HAP-1 (cell line): ENCODE measurements around the gene DKK1.

Experiments
- DNase-seq, 2 experiments: peaks; one replicate each; pipeline ENCODE4 v3.0.0-alpha.2; 2016 to 2020; ENCODE audit warnings: low spot score in 2 of 2
- H3K27me3 ChIP-seq: fragments of 250-450 bp; sonication (Bioruptor Pico); 2 replicates; pipeline ENCODE4 v1.5.1; 2020; ENCODE audit warnings: low read depth, mild to moderate bottlenecking, moderate library complexity
- H3K36me3 ChIP-seq: fragments of 250-450 bp; sonication (Bioruptor Pico); replicated peaks from 2 replicates; pipeline ENCODE4 v1.5.1; 2020; ENCODE audit warnings: mild to moderate bottlenecking
- H3K4me1 ChIP-seq: fragments of 250-450 bp; sonication (Bioruptor Pico); 2 replicates; pipeline ENCODE4 v1.5.1; 2020; ENCODE audit warnings: mild to moderate bottlenecking
- H3K4me3 ChIP-seq: fragments of 250-450 bp; sonication (Bioruptor Pico); 2 replicates; pipeline ENCODE4 v1.5.1; 2020; ENCODE audit warnings: mild to moderate bottlenecking, moderate library complexity
- H3K9me3 ChIP-seq: fragments of 250-450 bp; sonication (Bioruptor Pico); 2 replicates; pipeline ENCODE4 v1.5.1; 2020; ENCODE audit warnings: mild to moderate bottlenecking, moderate library complexity
- in situ Hi-C: fragments of 300-500 bp; cut with MboI; formaldehyde crosslinking; loops from 3 replicates; pipeline ENCODE4 v1.14.3; 2020; ENCODE audit warnings: low sequenced_read_pairs, inconsistent platforms, mixed read lengths

DKK1 gene

DNA sequence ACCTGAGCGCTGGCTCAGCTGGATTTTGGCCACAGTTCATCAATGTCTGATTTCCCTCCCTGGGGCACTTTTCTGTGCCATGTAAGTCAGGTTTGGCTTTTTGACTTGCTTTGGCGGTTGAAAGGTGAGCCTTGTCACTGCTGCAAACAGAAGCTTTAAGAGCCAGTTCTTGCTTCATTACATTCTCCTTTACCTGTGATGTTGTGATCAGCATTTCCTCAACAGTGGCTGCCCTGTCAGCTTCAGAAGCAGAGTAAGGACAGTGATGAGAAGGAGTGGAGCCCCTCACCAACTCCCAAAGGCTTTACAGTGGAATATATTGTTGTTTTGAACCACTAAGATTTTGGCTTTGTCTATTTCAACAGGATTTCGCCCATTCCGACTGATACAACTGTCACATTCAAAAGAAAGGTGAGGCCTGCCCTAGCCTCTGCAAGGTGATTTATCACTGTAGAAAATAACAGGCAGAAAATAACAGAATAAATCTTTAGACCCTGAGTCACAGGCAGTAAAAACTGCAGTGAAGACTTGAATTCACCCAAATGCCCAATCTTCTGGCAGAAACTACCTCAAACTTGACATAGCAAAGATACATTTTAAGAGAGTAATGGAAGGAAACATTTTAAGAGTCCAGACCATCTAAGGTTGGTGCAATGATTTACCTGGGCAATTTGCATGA lies 13.3 kb upstream of the DKK1 start:
- Histone ChIP-seq H3K36me3 (no peaks in the 10 kb centered on the region), H3K27me3 (peaks cover 8% of the 10 kb centered on the region), H3K9me3 (no peaks in the 10 kb centered on the region), H3K4me1 (no peaks in the 10 kb centered on the region), H3K4me3 (no peak overlapping the region)
- in situ Hi-C loops, result loop anchor here (25.0 kb wide), 1 partner anchor 437 kb away; no protein-coding TSS in a partner anchor
- DNase-seq, result no peak

DNA sequence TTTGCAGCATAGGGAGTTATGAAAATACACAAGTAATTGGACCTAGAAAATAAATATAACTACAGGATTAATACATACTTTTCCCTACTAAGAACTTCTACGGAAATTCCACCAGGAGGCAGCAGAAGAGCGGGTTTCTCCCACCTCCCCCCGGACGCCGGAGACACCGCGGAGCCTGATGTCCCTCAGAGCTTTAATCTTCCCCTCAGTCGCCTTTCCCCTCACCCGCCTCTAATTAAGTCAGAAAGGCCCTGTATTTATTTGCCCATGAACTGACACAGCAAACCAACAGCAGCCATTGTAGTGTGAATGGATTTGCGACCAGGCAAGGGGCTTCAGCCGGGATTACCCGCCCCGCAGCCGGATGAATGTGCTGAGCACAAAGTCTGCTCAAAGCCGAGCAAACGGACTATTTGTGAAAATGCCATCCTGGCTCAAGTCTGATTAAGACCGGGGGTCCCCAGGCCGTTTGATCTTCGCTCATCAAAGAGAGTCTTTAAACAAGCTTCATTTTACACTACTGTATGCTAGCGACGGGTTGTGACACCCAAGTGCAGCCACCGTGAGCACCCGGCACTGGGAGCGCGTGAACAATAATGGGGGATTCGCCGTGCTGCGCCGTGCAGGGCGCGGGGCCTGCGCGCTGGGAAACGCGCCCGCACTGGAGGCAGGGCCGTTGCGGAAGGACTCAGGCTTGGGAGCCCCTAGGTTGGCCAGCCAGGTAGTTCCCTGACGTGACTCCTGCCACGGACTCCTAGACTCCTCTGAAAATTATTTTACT lies 5.6 kb upstream of the DKK1 start:
- in situ Hi-C loops, result loop anchor here (25.0 kb wide), 1 partner anchor 429 kb away; no protein-coding TSS in a partner anchor
- Histone ChIP-seq H3K4me1 (peaks cover 7% of the 10 kb centered on the region), H3K4me3 (peak overlapping the region; percentile 17), H3K36me3 (no peaks in the 10 kb centered on the region), H3K27me3 (peaks cover 6% of the 10 kb centered on the region), H3K9me3 (no peaks in the 10 kb centered on the region)
- DNase-seq, result peak; percentile 76 to 80

DNA sequence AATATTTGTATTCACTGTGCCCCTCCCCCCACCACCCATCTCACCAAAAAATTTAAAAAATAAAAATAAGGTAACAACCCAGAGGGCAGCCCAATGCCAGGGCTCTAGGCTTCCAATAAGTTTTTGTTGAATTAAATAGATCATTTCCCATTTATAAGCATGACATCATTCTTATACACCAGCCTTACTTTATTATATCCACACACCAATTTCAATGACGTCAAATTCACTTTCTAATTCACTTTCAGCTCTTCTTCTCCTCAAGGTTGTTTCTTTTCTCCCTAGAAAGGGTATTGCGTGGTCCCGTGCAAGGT lies 1.2 kb upstream of the DKK1 start:
- no peaks in the 10 kb centered on the region for H3K9me3 ChIP-seq
- in situ Hi-C loops, result loop anchor here (10.0 to 25.0 kb wide), 2 partner anchors 252 to 424 kb away; no protein-coding TSS in a partner anchor
- H3K27me3 ChIP-seq, result peaks cover 17% of the 10 kb centered on the region
- H3K36me3 ChIP-seq, result no peaks in the 10 kb centered on the region
- no peak for DNase-seq
- H3K4me1 ChIP-seq, result peaks cover 9% of the 10 kb centered on the region
- no peak overlapping the region for H3K4me3 ChIP-seq

DNA sequence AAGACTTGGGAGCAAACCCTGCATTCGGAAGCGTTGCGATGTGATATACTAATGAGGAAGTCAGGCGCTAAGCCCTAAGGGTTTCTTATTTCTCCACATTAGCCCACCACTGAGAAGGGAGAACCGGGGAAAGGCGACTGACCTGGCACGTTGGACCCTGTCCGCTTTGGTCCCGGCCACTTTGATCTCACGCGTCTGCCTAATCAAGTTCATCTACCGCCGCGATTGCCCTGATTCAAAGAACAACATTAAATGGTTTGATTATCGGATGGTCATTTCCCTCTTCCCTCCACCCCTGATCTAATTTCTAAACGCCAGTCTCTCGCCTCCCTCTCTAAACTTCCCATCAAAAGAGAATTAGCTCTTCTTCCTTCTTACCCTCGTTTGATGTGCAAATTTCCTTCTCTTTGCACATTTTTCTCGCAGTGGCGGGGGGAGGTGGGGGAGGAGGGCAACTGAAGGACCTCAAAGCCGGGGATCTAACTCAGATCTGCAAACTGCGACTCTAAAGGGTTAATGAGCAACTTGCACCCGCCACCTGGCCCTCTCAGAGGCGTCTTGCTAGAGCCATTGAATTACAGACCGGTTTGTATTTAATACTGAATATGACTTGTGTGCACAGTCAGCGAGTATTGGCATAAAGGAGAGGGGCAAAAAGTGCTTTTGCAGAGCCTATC lies 687 bp upstream of the DKK1 start:
- peak in 1 of 2 experiments; percentile 37 for DNase-seq
- in situ Hi-C loops, result loop anchor here (10.0 to 25.0 kb wide), 2 partner anchors 251 to 424 kb away; no protein-coding TSS in a partner anchor
- Histone ChIP-seq H3K4me1 (peaks cover 8% of the 10 kb centered on the region), H3K9me3 (no peaks in the 10 kb centered on the region), H3K27me3 (peaks cover 17% of the 10 kb centered on the region), H3K4me3 (peak overlapping the region; percentile 43), H3K36me3 (no peaks in the 10 kb centered on the region)

DNA sequence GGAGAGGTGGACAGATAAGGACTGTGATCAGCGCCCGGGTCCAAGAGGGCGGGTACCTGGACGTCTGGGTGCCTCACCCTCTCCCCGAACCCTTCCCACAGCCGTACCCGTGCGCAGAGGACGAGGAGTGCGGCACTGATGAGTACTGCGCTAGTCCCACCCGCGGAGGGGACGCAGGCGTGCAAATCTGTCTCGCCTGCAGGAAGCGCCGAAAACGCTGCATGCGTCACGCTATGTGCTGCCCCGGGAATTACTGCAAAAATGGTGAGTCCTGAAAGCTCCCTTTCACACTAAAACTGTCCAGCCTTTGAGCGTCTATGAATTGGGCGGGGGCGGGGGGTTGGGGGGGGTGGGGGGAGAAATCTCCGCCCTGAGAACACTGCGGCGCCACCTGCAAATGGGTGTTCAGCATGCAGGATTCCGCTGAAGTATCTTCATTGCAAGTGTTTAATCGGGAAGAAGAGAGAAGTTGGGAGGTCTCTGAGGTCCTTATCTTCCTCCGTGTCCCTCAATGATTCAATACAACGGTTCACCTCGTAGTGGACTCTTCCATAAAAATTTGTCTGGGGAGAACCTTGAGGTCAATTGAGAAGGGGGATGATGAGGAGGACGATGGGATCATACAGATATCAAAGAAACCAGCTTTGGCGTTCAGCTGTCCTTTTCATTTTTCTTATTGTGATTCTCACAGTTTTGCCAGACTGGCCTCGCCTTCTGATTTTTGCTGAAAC lies 906 bp downstream of the DKK1 start:
- H3K36me3 ChIP-seq, result no peaks in the 10 kb centered on the region
- in situ Hi-C loops, result loop anchor here (5.0 to 25.0 kb wide), 3 partner anchors 172 to 422 kb away; no protein-coding TSS in a partner anchor
- H3K4me3 ChIP-seq, result peak overlapping the region; percentile 43
- no peaks in the 10 kb centered on the region for H3K9me3 ChIP-seq
- peaks cover 5% of the 10 kb centered on the region; the same call in 1 of the 2 replicates for H3K4me1 ChIP-seq
- peaks cover 17% of the 10 kb centered on the region for H3K27me3 ChIP-seq
- peak in 1 of 2 experiments; percentile 35 for DNase-seq

DNA sequence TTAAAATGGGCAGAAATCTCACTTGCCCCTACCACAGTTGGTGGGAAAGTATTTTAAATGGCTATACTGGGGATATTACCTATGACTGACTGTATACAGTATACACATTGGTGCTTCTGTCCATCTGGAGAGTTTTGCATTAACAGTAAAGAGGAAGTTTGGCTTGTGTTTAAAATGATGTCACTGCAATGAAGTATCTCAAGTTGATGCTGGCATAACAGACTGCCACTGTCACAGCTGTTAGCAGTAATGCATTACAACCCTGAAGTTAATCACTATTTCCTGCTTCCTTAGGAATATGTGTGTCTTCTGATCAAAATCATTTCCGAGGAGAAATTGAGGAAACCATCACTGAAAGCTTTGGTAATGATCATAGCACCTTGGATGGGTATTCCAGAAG lies 1.9 kb downstream of the DKK1 start:
- no peak for DNase-seq
- H3K9me3 ChIP-seq, result no peaks in the 10 kb centered on the region
- no peaks in the 10 kb centered on the region for H3K36me3 ChIP-seq
- H3K4me1 ChIP-seq, result peaks cover 5% of the 10 kb centered on the region; the same call in 1 of the 2 replicates
- no peak overlapping the region for H3K4me3 ChIP-seq
- in situ Hi-C loops, result loop anchor here (5.0 to 25.0 kb wide), 3 partner anchors 171 to 421 kb away; no protein-coding TSS in a partner anchor
- H3K27me3 ChIP-seq, result peaks cover 17% of the 10 kb centered on the region

DNA sequence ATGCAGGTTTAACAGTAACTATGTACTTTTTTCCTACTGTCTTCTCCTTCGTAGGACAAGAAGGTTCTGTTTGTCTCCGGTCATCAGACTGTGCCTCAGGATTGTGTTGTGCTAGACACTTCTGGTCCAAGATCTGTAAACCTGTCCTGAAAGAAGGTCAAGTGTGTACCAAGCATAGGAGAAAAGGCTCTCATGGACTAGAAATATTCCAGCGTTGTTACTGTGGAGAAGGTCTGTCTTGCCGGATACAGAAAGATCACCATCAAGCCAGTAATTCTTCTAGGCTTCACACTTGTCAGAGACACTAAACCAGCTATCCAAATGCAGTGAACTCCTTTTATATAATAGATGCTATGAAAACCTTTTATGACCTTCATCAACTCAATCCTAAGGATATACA lies 2.4 kb downstream of the DKK1 start:
- no peak for DNase-seq
- Histone ChIP-seq H3K27me3 (peaks cover 17% of the 10 kb centered on the region), H3K9me3 (no peaks in the 10 kb centered on the region), H3K4me3 (no peak overlapping the region), H3K36me3 (no peaks in the 10 kb centered on the region), H3K4me1 (peaks cover 5% of the 10 kb centered on the region; the same call in 1 of the 2 replicates)
- in situ Hi-C loops, result loop anchor here (5.0 to 25.0 kb wide), 3 partner anchors 171 to 421 kb away; no protein-coding TSS in a partner anchor

DNA sequence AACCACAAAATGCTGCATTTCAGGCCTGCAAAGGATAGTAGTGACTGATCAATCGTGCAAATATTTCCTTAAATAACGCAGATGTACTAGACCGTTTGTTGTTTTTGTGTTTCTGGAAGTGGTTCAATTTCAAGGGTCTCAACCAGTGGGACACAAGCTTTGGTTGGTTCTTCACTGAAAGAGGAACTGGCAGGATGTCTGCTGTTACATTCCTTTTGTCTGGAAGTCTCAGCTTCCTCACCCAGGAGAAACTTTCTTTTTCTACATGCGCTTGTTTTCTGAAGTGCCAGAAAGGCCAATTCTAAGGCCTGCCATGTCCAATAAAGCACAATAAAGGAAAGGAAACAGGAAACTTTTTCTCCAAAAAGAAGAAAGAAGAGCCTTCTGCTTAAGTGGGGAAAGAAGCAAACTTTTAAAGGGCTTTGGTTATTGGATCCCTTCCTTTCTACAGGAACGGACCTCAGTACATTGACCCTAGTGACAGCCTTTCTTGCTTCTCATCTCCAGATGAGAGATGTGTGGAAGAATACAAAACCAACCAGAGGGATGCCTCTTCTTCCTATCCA lies 4.1 kb downstream of the DKK1 start:
- Histone ChIP-seq H3K4me3 (no peak overlapping the region), H3K4me1 (peaks cover 4% of the 10 kb centered on the region; the same call in 1 of the 2 replicates), H3K9me3 (no peaks in the 10 kb centered on the region), H3K36me3 (no peaks in the 10 kb centered on the region), H3K27me3 (peaks cover 13% of the 10 kb centered on the region)
- in situ Hi-C loops, result loop anchor here (5.0 to 25.0 kb wide), 3 partner anchors 169 to 419 kb away; no protein-coding TSS in a partner anchor
- no peak for DNase-seq

DNA sequence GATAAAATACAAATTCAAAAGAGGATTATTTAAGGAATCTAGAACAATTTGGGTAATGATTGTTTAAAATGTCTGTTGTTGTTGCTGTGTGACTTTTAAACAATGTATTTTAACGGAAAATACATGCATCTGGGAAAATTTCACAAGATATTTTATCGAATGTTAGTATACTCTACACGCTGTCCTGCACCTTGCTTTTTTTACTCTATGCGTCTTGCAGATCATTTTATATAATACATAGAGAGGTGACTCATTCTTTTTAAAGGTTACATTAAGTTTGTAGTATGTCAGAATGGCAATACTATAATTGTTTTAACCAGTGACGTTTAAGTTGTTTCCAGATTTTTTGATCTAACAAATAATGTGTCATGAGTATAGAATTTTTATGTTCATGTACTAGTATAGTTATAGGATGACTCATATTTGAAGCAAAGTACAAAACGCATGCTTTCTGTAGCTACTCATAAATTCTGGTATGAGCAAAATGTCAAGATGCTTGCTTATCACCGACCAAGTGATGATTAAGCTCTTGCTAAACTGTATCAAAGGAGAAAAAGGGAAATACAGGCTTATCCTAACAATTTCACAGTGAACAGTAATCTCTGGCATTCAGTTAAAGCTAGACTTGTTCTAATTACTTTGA lies 4.9 kb downstream of the DKK1 start:
- H3K4me3 ChIP-seq, result no peak overlapping the region
- no peaks in the 10 kb centered on the region for H3K36me3 ChIP-seq
- DNase-seq, result no peak
- in situ Hi-C loops, result loop anchor here (5.0 to 25.0 kb wide), 3 partner anchors 168 to 418 kb away; no protein-coding TSS in a partner anchor
- H3K4me1 ChIP-seq, result no peaks in the 10 kb centered on the region
- no peaks in the 10 kb centered on the region for H3K9me3 ChIP-seq
- H3K27me3 ChIP-seq, result peaks cover 6% of the 10 kb centered on the region; the same call in 1 of the 2 replicates

DNA sequence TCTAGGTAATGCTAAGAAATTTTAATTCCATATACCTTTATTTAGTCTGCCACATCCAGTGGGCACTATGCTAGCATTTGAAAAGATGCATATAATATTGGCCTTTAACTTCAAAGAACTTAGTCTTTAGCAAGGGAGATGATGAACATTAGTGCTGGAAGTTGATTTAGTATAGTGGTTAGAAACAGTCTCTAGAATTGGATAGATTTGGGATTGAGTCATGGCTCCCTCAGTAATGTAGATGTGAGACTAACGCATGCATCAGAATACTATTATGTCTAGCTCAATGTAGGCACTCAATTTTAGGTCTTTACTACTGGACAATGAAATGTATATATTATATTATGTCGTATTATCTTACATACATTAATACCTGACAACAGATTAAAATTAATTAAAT lies 5.8 kb downstream of the DKK1 start:
- H3K27me3 ChIP-seq, result 0 out of 2 replicates have a peak, but pooled peaks cover 3% of the 10 kb centered on the region
- no peak overlapping the region for H3K4me3 ChIP-seq
- DNase-seq, result no peak
- no peaks in the 10 kb centered on the region for H3K36me3 ChIP-seq
- in situ Hi-C loops, result loop anchor here (5.0 to 25.0 kb wide), 3 partner anchors 167 to 417 kb away; no protein-coding TSS in a partner anchor
- H3K4me1 ChIP-seq, result no peaks in the 10 kb centered on the region
- H3K9me3 ChIP-seq, result no peaks in the 10 kb centered on the region

DNA sequence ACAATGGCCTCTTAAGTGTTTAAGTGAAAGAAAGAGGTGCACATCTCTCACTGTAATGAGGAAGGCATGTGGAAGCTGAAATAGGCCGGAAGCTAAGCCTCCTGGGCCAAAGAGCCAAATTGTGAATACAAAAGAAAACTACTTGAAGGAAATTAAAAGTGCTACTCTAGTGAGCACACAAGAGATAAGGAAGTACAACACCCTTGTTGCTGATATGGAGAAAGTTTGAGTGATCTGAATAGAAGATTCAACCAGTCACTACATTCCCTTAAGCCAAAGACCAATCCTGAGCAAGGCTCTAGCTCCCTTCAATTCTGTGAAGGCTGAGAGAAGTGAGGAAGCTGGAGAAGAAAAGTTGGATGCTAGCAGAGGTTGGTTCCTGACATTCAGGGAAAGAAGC lies 8.2 kb downstream of the DKK1 start:
- no peaks in the 10 kb centered on the region for H3K4me1 ChIP-seq
- DNase-seq, result no peak
- H3K36me3 ChIP-seq, result no peaks in the 10 kb centered on the region
- in situ Hi-C loops, result loop anchor here (25.0 kb wide), 1 partner anchor 415 kb away; no protein-coding TSS in a partner anchor
- no peaks in the 10 kb centered on the region for H3K9me3 ChIP-seq
- H3K27me3 ChIP-seq, result no peaks in the 10 kb centered on the region
- H3K4me3 ChIP-seq, result no peak overlapping the region

DNA sequence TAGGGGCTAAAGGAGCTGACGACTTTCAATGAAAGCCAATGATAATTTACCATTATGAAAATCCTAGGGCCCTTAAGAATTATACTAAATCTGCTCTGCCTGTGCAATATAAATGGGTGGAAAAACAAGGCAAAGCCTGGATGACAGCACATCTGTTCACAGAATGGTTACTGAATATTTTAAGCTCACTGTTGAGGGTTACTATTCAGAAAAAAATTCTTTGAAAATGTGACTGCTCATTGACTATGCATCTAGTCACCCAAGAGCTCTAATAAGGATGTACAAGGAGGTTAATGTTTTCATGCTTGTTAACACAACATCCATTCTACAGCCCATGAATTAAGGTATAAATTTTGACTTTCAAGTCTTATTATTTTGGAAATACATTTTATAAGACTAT lies 8.9 kb downstream of the DKK1 start:
- H3K4me1 ChIP-seq, result no peaks in the 10 kb centered on the region
- H3K4me3 ChIP-seq, result no peak overlapping the region
- H3K27me3 ChIP-seq, result no peaks in the 10 kb centered on the region
- H3K36me3 ChIP-seq, result no peaks in the 10 kb centered on the region
- no peaks in the 10 kb centered on the region for H3K9me3 ChIP-seq
- in situ Hi-C loops, result loop anchor here (25.0 kb wide), 1 partner anchor 414 kb away; no protein-coding TSS in a partner anchor
- no peak for DNase-seq
